Left lung (tissue), 10 donors: ENCODE measurements around the gene TBCA. TPM values are rescaled to one million over a fixed set of nuclear protein-coding genes. Genes with fewer than 3 reads are reported as not detected.

Experiments
- ATAC-seq: fragments of 200-7000 bp; cut with Tn5 transposase; one replicate; pipeline ENCODE4 v1.9.1; 2020; ENCODE audit warnings: moderate library complexity
- DNase-seq, 4 donors: peaks; one replicate each; pipeline ENCODE4 v3.0.0-alpha.2; 2013 to 2020
- H3K27ac ChIP-seq, 2 donors: fragments of 200-600 bp; sonication (generic) in 1 of 2; one replicate each; pipeline versions ENCODE4 v1.5.0 to v1.8.0; 2020 to 2021
- H3K27me3 ChIP-seq, 2 donors: fragments of 200-600 bp; sonication (generic) in 1 of 2; one replicate each; pipeline versions ENCODE4 v1.5.0 to v1.8.0; 2020 to 2021
- H3K36me3 ChIP-seq, 2 donors: fragments of 200-600 bp; sonication (generic) in 1 of 2; one replicate each; pipeline versions ENCODE4 v1.5.0 to v1.8.0; 2020 to 2021
- H3K4me1 ChIP-seq, 2 donors: fragments of 200-600 bp; one replicate each; pipeline ENCODE4 v1.8.0; 2021
- H3K4me3 ChIP-seq, 2 donors: fragments of 200-600 bp; sonication (generic) in 1 of 2; one replicate each; pipeline versions ENCODE4 v1.5.0 to v1.8.0; 2020 to 2021; ENCODE audit warnings: mild to moderate bottlenecking in 1 of 2
- H3K9me3 ChIP-seq, 2 donors: fragments of 200-600 bp; sonication (generic) in 1 of 2; one replicate each; pipeline versions ENCODE4 v1.5.0 to v1.8.0; 2020 to 2021
- intact Hi-C, 2 donors: fragments of 100-400 bp; cut with DNase I; formaldehyde crosslinking; loops; one replicate each; pipeline versions ENCODE4 v1.11.2 to v1.14.2; 2022
- polyA plus RNA-seq, 6 donors: library from polyadenylated mRNA; unstranded; fragments of 120-200 nt; gene quantifications; one replicate each; pipeline ENCODE4 v1.2.1, GENCODE V29; 2013; ENCODE audit not compliant: insufficient read length in 6 of 6
- total RNA-seq, 2 donors: library from RNA; stranded (reverse); fragmentation: NEBNext Ultra II Directional; extraction: Animal tissue kit (Norgen Biotek cat#: 25700); gene quantifications; one replicate each; pipeline ENCODE4 v1.2.1, GENCODE V29; 2021
- TF ChIP-seq, protein P1 (sequence below), 2 donors: fragments of 200-600 bp; sonication (generic) in 1 of 2; IDR thresholded peaks; one replicate each; pipeline versions ENCODE4 v1.5.0 to v1.8.0; 2021; ENCODE audit warnings: antibody characterized with exemption in 2 of 2
- donor health status: DM: no; HTN: yes; CAD: no.
- donor health status: DM: no; HTN: no; CAD: no.

TBCA gene
- total and polyA plus RNA-seq, 8 donors = 117 to 315 (median 251) TPM

GRCh38 chr5:77781076-77781475 is 4.9 kb upstream of the TBCA start:
- H3K4me3 ChIP-seq = no peak overlapping the region
- no peaks in the 10 kb centered on the region for H3K27me3 ChIP-seq
- H3K4me1 ChIP-seq = peaks cover 0 to 5% of the 10 kb centered on the region in 2 donors
- no peak for DNase-seq
- H3K27ac ChIP-seq = no peak overlapping the region
- no peak for ATAC-seq
- H3K9me3 ChIP-seq = no peaks in the 10 kb centered on the region
- no peaks in the 10 kb centered on the region for H3K36me3 ChIP-seq
- intact Hi-C loops = no loop called here
- TF ChIP-seq, protein P1, sequence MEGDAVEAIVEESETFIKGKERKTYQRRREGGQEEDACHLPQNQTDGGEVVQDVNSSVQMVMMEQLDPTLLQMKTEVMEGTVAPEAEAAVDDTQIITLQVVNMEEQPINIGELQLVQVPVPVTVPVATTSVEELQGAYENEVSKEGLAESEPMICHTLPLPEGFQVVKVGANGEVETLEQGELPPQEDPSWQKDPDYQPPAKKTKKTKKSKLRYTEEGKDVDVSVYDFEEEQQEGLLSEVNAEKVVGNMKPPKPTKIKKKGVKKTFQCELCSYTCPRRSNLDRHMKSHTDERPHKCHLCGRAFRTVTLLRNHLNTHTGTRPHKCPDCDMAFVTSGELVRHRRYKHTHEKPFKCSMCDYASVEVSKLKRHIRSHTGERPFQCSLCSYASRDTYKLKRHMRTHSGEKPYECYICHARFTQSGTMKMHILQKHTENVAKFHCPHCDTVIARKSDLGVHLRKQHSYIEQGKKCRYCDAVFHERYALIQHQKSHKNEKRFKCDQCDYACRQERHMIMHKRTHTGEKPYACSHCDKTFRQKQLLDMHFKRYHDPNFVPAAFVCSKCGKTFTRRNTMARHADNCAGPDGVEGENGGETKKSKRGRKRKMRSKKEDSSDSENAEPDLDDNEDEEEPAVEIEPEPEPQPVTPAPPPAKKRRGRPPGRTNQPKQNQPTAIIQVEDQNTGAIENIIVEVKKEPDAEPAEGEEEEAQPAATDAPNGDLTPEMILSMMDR (IDR thresholded peaks at IDR 0.05) = no peak

DNA sequence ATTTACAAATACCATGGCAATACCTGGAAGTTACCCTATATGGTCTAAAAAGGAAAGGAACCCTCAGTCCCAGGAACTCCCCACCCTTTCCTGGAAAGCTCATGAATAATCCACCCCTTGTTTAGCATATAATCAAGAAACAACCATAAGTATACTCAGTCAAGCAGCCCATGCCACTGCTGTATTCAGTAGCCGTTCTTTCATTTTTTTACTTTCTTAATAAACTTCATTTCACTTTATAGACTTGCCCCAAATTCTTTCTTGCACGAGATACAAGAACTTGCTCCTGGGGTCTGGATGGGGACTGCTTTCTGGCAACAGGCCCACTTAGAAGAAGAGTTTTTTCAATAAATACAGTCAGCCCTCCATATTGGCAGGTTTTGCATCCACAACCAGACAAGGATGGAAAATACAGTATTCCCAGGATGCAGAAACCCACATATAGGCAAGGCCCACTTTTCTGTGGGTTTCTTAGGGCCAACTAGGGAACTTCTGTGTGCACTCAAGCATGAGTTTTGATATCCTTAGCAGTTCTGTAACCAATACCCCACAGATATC is 2.8 kb upstream of the TBCA start:
- ATAC-seq (no peak), DNase-seq (no peak)
- Histone ChIP-seq H3K27me3 (no peaks in the 10 kb centered on the region), H3K4me3 (no peak overlapping the region), H3K36me3 (no peaks in the 10 kb centered on the region), H3K9me3 (no peaks in the 10 kb centered on the region), H3K27ac (no peak overlapping the region), H3K4me1 (peaks cover 15 to 21% of the 10 kb centered on the region in 2 donors)
- TF ChIP-seq, protein P1 (IDR thresholded peaks at IDR 0.05) = no peak
- intact Hi-C loops = no loop called here

DNA sequence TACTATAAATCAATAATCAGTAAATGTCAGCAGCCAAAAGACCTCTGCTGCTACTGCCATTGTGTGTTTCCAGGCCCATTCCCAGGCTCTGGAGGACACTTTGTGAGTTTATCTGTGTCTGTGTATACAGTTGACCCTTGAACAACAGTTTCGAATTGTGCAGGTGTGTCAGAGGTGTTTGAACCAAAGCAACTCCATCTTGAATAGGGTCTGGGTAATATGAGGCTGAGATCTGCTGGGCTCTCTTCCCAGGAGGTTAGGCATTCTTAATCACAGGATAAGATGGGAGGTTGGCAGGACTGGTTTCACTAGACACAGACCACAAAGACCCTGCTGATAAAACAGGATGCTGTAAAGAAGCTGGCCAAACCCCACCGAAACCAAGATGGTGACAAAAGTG is 2.3 kb upstream of the TBCA start:
- Histone ChIP-seq H3K36me3 (no peaks in the 10 kb centered on the region), H3K27me3 (no peaks in the 10 kb centered on the region), H3K4me1 (peaks cover 16 to 26% of the 10 kb centered on the region in 2 donors), H3K27ac (no peak overlapping the region), H3K9me3 (no peaks in the 10 kb centered on the region), H3K4me3 (no peak overlapping the region)
- DNase-seq = no peak
- TF ChIP-seq, protein P1 (IDR thresholded peaks at IDR 0.05) = no peak
- no peak for ATAC-seq
- intact Hi-C loops = no loop called here

GRCh38 chr5:77777911-77778310 is 1.8 kb upstream of the TBCA start:
- ATAC-seq = no peak
- H3K27me3 ChIP-seq = no peaks in the 10 kb centered on the region
- peaks cover 16 to 31% of the 10 kb centered on the region in 2 donors for H3K4me1 ChIP-seq
- intact Hi-C loops = no loop called here
- H3K36me3 ChIP-seq = no peaks in the 10 kb centered on the region
- no peak overlapping the region for H3K4me3 ChIP-seq
- H3K9me3 ChIP-seq = no peaks in the 10 kb centered on the region
- H3K27ac ChIP-seq = no peak overlapping the region
- DNase-seq = no peak
- TF ChIP-seq, protein P1 (IDR thresholded peaks at IDR 0.05) = no peak

GRCh38 chr5:77777281-77777892 is 1.2 kb upstream of the TBCA start:
- H3K4me1 ChIP-seq = peaks cover 16 to 37% of the 10 kb centered on the region in 2 donors
- TF ChIP-seq, protein P1 (IDR thresholded peaks at IDR 0.05) = no peak
- H3K27me3 ChIP-seq = no peaks in the 10 kb centered on the region
- no peak overlapping the region for H3K4me3 ChIP-seq
- H3K27ac ChIP-seq = no peak overlapping the region
- no peaks in the 10 kb centered on the region for H3K9me3 ChIP-seq
- ATAC-seq = no peak
- intact Hi-C loops = no loop called here
- DNase-seq = no peak
- no peaks in the 10 kb centered on the region for H3K36me3 ChIP-seq
